Stimulated activated CD4-positive, alpha-beta T cell treated with anti-CD3 and anti-CD28 coated beads, Interleukin-15, amount 100 ng/mL, for 24 hours (primary cell): ENCODE data around the gene TPM4.
"Not testable (repeated sequence)": the region's sequence is repeated elsewhere in the genome, so short reads cannot be mapped to it uniquely, and the experiment has no call there.

Source experiments
- DNase-seq: peaks from one replicate; pipeline ENCODE4 v3.0.0-alpha.2; 2020

The TPM4 gene

GRCh38 chr19:16099314-16099965, 23.1 kb downstream of the TPM4 start:
- not testable (repeated sequence) for DNase-seq

GRCh38 chr19:16100524-16100923, 24.2 kb downstream of the TPM4 start:
- DNase-seq: no peak

- no peak for DNase-seq
Measured at GRCh38 chr19:16104722-16105121, 28.4 kb downstream of the TPM4 start.

- DNase-seq: no peak
Measured at GRCh38 chr19:16106121-16106520, 29.8 kb downstream of the TPM4 start.

GRCh38 chr19:16111160-16111908, 35.0 kb downstream of the TPM4 start, which contains the start of gene RAB8A:
RAB8A (plus strand) TSS chr19:16111889; CDS start chr19:16111902, 13 bp downstream.
- peak; percentile 98 for DNase-seq

GRCh38 chr19:16111909-16112752, 35.8 kb downstream of the TPM4 start:
- no peak for DNase-seq

GRCh38 chr19:16112778-16113177, 36.5 kb downstream of the TPM4 start:
- no peak for DNase-seq

- DNase-seq: no peak
Measured at GRCh38 chr19:16113727-16114126, 37.4 kb downstream of the TPM4 start.

GRCh38 chr19:16115301-16116039, 39.2 kb downstream of the TPM4 start:
- no peak for DNase-seq

- DNase-seq: no peak
Measured at GRCh38 chr19:16116067-16116466, 39.8 kb downstream of the TPM4 start.

- no peak for DNase-seq
Measured at GRCh38 chr19:16117594-16118033, 41.3 kb downstream of the TPM4 start.

GRCh38 chr19:16118489-16119033, 42.3 kb downstream of the TPM4 start:
- peak; percentile 78 for DNase-seq

- DNase-seq: peak; percentile 53
Measured at GRCh38 chr19:16119075-16119857, 43.0 kb downstream of the TPM4 start.

- DNase-seq: no peak
Measured at GRCh38 chr19:16121141-16121540, 44.8 kb downstream of the TPM4 start.

- DNase-seq: no peak
Measured at GRCh38 chr19:16121967-16122366, 45.7 kb downstream of the TPM4 start.

- no peak for DNase-seq
Measured at GRCh38 chr19:16124953-16125352, 48.7 kb downstream of the TPM4 start.

GRCh38 chr19:16125737-16126495, 49.6 kb downstream of the TPM4 start:
- DNase-seq: no peak

- DNase-seq: no peak
Measured at GRCh38 chr19:16127080-16127479, 50.8 kb downstream of the TPM4 start.

GRCh38 chr19:16127776-16128371, 51.6 kb downstream of the TPM4 start:
- no peak for DNase-seq

GRCh38 chr19:16131648-16132047, 55.4 kb downstream of the TPM4 start:
- no peak for DNase-seq
